IMR-90 (cell line): ENCODE measurements around the gene GNAI3.

Source experiments
- BHLHE40 ChIP-seq: fragments of 150-350 bp; IDR thresholded peaks from 2 replicates; pipeline ENCODE4 v1.6.1; 2016; ENCODE audit warnings: mild to moderate bottlenecking, low read depth, low read length
- CEBPB ChIP-seq: IDR thresholded peaks from 2 replicates; pipeline ENCODE4 v1.6.1; 2012; ENCODE audit warnings: low read depth, low read length, improper control_type of control experiment
- CTCF ChIP-seq: conservative IDR thresholded peaks from 2 replicates; pipeline ENCODE4 v1.5.1; 2012; ENCODE audit warnings: mild to moderate bottlenecking, low read depth, low read length, improper control_type of control experiment
- ELK1 ChIP-seq: fragments of 150-350 bp; IDR thresholded peaks from 2 replicates; pipeline ENCODE4 v1.6.1; 2016; ENCODE audit warnings: low read depth, mild to moderate bottlenecking, low read length, moderate library complexity, borderline replicate concordance
- FOS ChIP-seq: fragments of 150-350 bp; IDR thresholded peaks from 2 replicates; pipeline ENCODE4 v1.6.1; 2016; ENCODE audit warnings: low read depth, low read length
- MAFK ChIP-seq: IDR thresholded peaks from 2 replicates; pipeline ENCODE4 v1.6.1; 2012; ENCODE audit warnings: low read depth, low read length, improper control_type of control experiment
- NFE2L2 ChIP-seq: fragments of 150-350 bp; IDR thresholded peaks from 2 replicates; pipeline ENCODE4 v1.6.1; 2016; ENCODE audit warnings: low read depth, mild to moderate bottlenecking, low read length
- POLR2A ChIP-seq: IDR thresholded peaks from 2 replicates; pipeline ENCODE4 v1.6.1; 2012; ENCODE audit warnings: mild to moderate bottlenecking, low read depth, low read length
- RAD21 ChIP-seq: IDR thresholded peaks from 2 replicates; pipeline ENCODE4 v1.6.1; 2012; ENCODE audit warnings: low read length, improper control_type of control experiment
- RCOR1 ChIP-seq: IDR thresholded peaks from 2 replicates; pipeline ENCODE4 v1.6.1; 2012; ENCODE audit warnings: mild to moderate bottlenecking, low read length, improper control_type of control experiment; ENCODE audit not compliant: insufficient replicate concordance
- RFX5 ChIP-seq: IDR thresholded peaks from 2 replicates; pipeline ENCODE4 v1.8.0; 2012; ENCODE audit warnings: low read depth, mild to moderate bottlenecking, low read length, moderate library complexity
- USF2 ChIP-seq: fragments of 150-350 bp; IDR thresholded peaks from 2 replicates; pipeline ENCODE4 v1.6.1; 2017; ENCODE audit warnings: mild to moderate bottlenecking, antibody characterized with exemption, low read length, low read depth

GRCh38 chr1:109538827-109539555 is 9.4 kb upstream of the GNAI3 start:
- TF ChIP-seq CTCF, result no peak
- no peak for TF ChIP-seq FOS
- TF ChIP-seq CEBPB, result no peak
- TF ChIP-seq POLR2A, result no peak
- no peak for TF ChIP-seq ELK1
- TF ChIP-seq MAFK, result no peak
- TF ChIP-seq NFE2L2, result no peak
- no peak for TF ChIP-seq RCOR1
- no peak for TF ChIP-seq USF2
- TF ChIP-seq BHLHE40, result no peak
- TF ChIP-seq RFX5, result no peak
- no peak for TF ChIP-seq RAD21
